Measurements from ENCODE around the gene CHST13.

CHST13 gene

GRCh38 chr3:126536126-126536525 is 12.2 kb downstream of the CHST13 start:
- POLR2A ChIA-PET = no interaction called here
- CTCF ChIA-PET = no interaction called here
- DNase-seq (ENCODE audit: extremely low spot score) = no peak
- no peak for TF ChIP-seq FOXK2 (IDR thresholded peaks at IDR 0.05)
- TF ChIP-seq FOXA1 (IDR thresholded peaks at IDR 0.05) = no peak

GRCh38 chr3:126537116-126537729 is 13.3 kb downstream of the CHST13 start:
- POLR2A ChIA-PET = interaction anchor here (1.2 kb wide), 1 partner anchor 10 kb away, joined by 3 read pairs; no protein-coding TSS in a partner anchor
- TF ChIP-seq SUZ12 (IDR thresholded peaks at IDR 0.05) = no peak
- CTCF ChIA-PET = no interaction called here
- DNase-seq (ENCODE audit: extremely low spot score) = no peak

DNA sequence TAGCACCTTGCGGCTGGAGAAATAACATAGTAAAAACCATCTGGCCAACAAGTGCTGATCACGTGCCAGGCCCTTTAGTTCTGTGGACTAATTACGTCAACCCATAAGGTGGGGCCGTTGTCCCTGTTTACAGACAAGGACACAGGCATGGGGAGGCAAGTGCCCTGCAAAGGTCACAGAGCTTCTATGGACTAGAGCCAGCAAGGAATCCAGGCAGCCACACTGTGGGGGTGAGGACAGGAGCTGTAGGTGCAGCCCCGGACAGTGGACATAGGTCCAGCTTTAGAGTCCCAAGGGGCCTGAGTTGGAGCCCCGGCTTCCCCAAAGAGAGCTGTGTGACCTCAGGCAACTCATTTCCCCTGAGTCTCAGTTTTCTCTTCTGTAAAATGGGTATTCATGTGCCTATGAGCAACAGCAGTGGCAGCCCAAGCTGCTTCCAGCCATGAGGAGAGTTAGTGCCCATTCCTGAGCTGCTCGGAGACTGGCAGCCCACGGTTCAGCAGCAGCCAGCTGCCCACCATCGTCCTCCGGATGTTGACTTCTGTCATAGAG is 13.9 kb downstream of the CHST13 start:
- no peak for DNase-seq (ENCODE audit: extremely low spot score)
- ChIA-PET POLR2A (interaction anchor here (1.2 kb wide), 1 partner anchor 11 kb away, joined by 3 read pairs; no protein-coding TSS in a partner anchor), CTCF (no interaction called here)
- TF ChIP-seq CTBP1 (IDR thresholded peaks at IDR 0.05; ENCODE audit: borderline replicate concordance) = no peak
- TF ChIP-seq SUZ12 (IDR thresholded peaks at IDR 0.05) = no peak
- no peak for TF ChIP-seq SP1 (IDR thresholded peaks at IDR 0.05)
- no peak for TF ChIP-seq PKNOX1 (IDR thresholded peaks at IDR 0.05)
- TF ChIP-seq NFRKB (IDR thresholded peaks at IDR 0.05) = no peak
- no peak for TF ChIP-seq FOXK2 (IDR thresholded peaks at IDR 0.05)
- TF ChIP-seq ZNF384 (IDR thresholded peaks at IDR 0.05) = no peak
- no peak for TF ChIP-seq ELF4 (IDR thresholded peaks at IDR 0.05)
- no peak for TF ChIP-seq LEF1 (IDR thresholded peaks at IDR 0.05; ENCODE audit: borderline replicate concordance)
- TF ChIP-seq TARDBP (IDR thresholded peaks at IDR 0.05) = no peak
- no peak for TF ChIP-seq ARNT (IDR thresholded peaks at IDR 0.05)
- TF ChIP-seq FOXA1 (IDR thresholded peaks at IDR 0.05) = no peak
- TF ChIP-seq FOXM1 (IDR thresholded peaks at IDR 0.05; ENCODE audit: borderline replicate concordance) = no peak
- no peak for TF ChIP-seq L3MBTL2 (conservative IDR thresholded peaks at IDR 0.05)
- no peak for TF ChIP-seq BHLHE40 (IDR thresholded peaks at IDR 0.05; ENCODE audit: borderline replicate concordance)
- TF ChIP-seq HDGF (IDR thresholded peaks at IDR 0.05; ENCODE audit: borderline replicate concordance) = no peak

DNA sequence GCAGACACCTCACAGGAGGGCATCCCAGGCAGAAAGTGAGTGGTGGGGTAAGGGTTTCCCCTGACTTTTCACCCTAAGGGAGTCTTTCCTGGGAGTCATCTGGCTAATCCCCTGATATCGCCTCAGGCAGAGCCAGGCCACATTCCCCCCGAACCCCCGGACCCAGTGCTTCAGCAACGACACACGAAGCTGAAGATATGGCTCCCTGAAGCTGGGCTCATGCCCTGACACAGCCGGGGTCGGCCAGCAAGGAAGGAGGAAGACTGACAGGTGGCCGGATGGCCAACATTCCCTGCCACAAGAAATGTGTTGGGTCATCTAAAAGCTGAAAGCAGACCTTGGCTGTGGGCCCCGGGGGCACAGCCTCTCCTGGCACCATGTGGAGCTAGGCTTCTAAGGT is 14.4 kb downstream of the CHST13 start:
- TF ChIP-seq ARNT (IDR thresholded peaks at IDR 0.05) = no peak
- TF ChIP-seq TARDBP (IDR thresholded peaks at IDR 0.05) = no peak
- no peak for TF ChIP-seq ELF4 (IDR thresholded peaks at IDR 0.05)
- TF ChIP-seq CTBP1 (IDR thresholded peaks at IDR 0.05; ENCODE audit: borderline replicate concordance) = no peak
- no peak for TF ChIP-seq BHLHE40 (IDR thresholded peaks at IDR 0.05; ENCODE audit: borderline replicate concordance)
- no peak for TF ChIP-seq L3MBTL2 (conservative IDR thresholded peaks at IDR 0.05)
- no peak for TF ChIP-seq FOXM1 (IDR thresholded peaks at IDR 0.05; ENCODE audit: borderline replicate concordance)
- ChIA-PET CTCF (no interaction called here), POLR2A (interaction anchor here (1.2 kb wide), 1 partner anchor 11 kb away, joined by 3 read pairs; no protein-coding TSS in a partner anchor)
- DNase-seq (ENCODE audit: extremely low spot score) = no peak

GRCh38 chr3:126538966-126539365 is 15.0 kb downstream of the CHST13 start:
- POLR2A ChIA-PET = no interaction called here

DNA sequence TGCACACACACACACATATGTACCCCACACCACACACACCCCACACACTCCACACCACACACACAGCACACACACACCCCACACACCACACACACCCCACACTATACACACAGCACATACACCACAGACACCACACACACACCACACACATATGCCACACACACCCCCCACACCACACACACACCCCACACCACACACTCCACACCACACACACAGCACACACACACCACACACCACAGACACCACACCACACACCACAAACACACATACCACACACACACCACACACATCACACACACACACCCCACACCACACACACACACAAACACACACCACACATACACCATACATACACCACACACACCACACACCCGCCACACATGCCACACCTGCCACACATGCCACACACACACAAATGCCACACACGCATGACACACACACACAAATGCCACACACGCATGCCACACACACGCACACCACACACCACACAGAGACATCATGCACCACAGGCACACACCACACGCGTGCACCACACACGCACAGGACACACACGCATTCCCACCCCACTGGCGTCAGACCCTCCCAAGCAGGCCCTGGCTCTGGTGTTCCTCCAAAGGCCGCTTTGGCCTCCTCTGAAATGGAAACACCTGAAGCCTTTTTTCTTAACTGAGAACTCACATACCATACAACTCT is 15.7 kb downstream of the CHST13 start:
- no peak for DNase-seq (ENCODE audit: extremely low spot score)
- TF ChIP-seq ARNT (IDR thresholded peaks at IDR 0.05) (no peak), PKNOX1 (IDR thresholded peaks at IDR 0.05) (no peak), CTBP1 (IDR thresholded peaks at IDR 0.05; ENCODE audit: borderline replicate concordance) (no peak), TARDBP (IDR thresholded peaks at IDR 0.05) (no peak), ZNF384 (IDR thresholded peaks at IDR 0.05) (no peak), FOXK2 (IDR thresholded peaks at IDR 0.05) (no peak), SUZ12 (IDR thresholded peaks at IDR 0.05) (no peak), ELF4 (IDR thresholded peaks at IDR 0.05) (no peak), SP1 (IDR thresholded peaks at IDR 0.05) (no peak), BHLHE40 (IDR thresholded peaks at IDR 0.05; ENCODE audit: borderline replicate concordance) (no peak), NFRKB (IDR thresholded peaks at IDR 0.05) (no peak), FOXA1 (IDR thresholded peaks at IDR 0.05) (no peak), FOXM1 (IDR thresholded peaks at IDR 0.05; ENCODE audit: borderline replicate concordance) (no peak), LEF1 (IDR thresholded peaks at IDR 0.05; ENCODE audit: borderline replicate concordance) (no peak), HDGF (IDR thresholded peaks at IDR 0.05; ENCODE audit: borderline replicate concordance) (no peak), L3MBTL2 (conservative IDR thresholded peaks at IDR 0.05) (no peak)
- POLR2A ChIA-PET = no interaction called here
- CTCF ChIA-PET = no interaction called here

More at GRCh38 chr3:126538966-126539365, 15.0 kb downstream of the CHST13 start:
- no peak for DNase-seq (ENCODE audit: extremely low spot score)
- no peak for TF ChIP-seq SP1 (IDR thresholded peaks at IDR 0.05)
- no peak for TF ChIP-seq ELF4 (IDR thresholded peaks at IDR 0.05)
- TF ChIP-seq FOXM1 (IDR thresholded peaks at IDR 0.05; ENCODE audit: borderline replicate concordance) = no peak
- no peak for TF ChIP-seq BHLHE40 (IDR thresholded peaks at IDR 0.05; ENCODE audit: borderline replicate concordance)
- no peak for TF ChIP-seq FOXA1 (IDR thresholded peaks at IDR 0.05)
- no peak for TF ChIP-seq NFRKB (IDR thresholded peaks at IDR 0.05)
- no peak for TF ChIP-seq SUZ12 (IDR thresholded peaks at IDR 0.05)
- TF ChIP-seq ARNT (IDR thresholded peaks at IDR 0.05) = no peak
- no peak for TF ChIP-seq LEF1 (IDR thresholded peaks at IDR 0.05; ENCODE audit: borderline replicate concordance)
- no peak for TF ChIP-seq ZNF384 (IDR thresholded peaks at IDR 0.05)
- no peak for TF ChIP-seq PKNOX1 (IDR thresholded peaks at IDR 0.05)
- TF ChIP-seq L3MBTL2 (conservative IDR thresholded peaks at IDR 0.05) = no peak
- no peak for TF ChIP-seq FOXK2 (IDR thresholded peaks at IDR 0.05)
- no peak for TF ChIP-seq CTBP1 (IDR thresholded peaks at IDR 0.05; ENCODE audit: borderline replicate concordance)
- CTCF ChIA-PET = no interaction called here

All from HEK293T (cell line).